ENCODE data around the gene SLC22A4. TPM values are rescaled to one million over a fixed set of nuclear protein-coding genes. Genes with fewer than 3 reads are reported as not detected.

Gene SLC22A4
- total RNA-seq, 2 experiments from 2014 or later, result 0.16 to 0.22 TPM

- POLR2A ChIA-PET, result no interaction called here
- peaks cover 4% of the 10 kb centered on the region for H3K36me3 ChIP-seq (ENCODE audit: insufficient read depth, low read length)
- CTCF ChIA-PET, result no interaction called here
Measured at GRCh38 chr5:132325691-132326090, 31.5 kb downstream of the SLC22A4 start.

GRCh38 chr5:132327252-132327955 is 33.2 kb downstream of the SLC22A4 start:
- TF ChIP-seq CTCF (IDR thresholded peaks at IDR 0.05), result no peak
- Histone ChIP-seq H3K36me3 (ENCODE audit: insufficient read depth, low read length) (peaks cover 7% of the 10 kb centered on the region), H3K27me3 (ENCODE audit: control insufficient read depth in 1 of 2, insufficient read depth in 2 of 2, low read length in 2 of 2) (no peaks in the 10 kb centered on the region), H3K27ac (ENCODE audit: low read depth in 1 of 2, low read length in 2 of 2) (no peak overlapping the region), H3K4me3 (ENCODE audit: low read length) (no peak overlapping the region), H3K4me1 (ENCODE audit: insufficient read depth, low read length) (no peaks in the 10 kb centered on the region), H3K9me3 (ENCODE audit: control insufficient read depth in 1 of 2, insufficient read depth in 1 of 2, low read length in 2 of 2) (no peaks in the 10 kb centered on the region)
- ATAC-seq (ENCODE audit: poor library complexity) (no peak), DNase-seq (no peak)
- Mint-ChIP-seq H3K4me1 (ENCODE audit: low read depth) (no peaks in the 10 kb centered on the region), H3K27me3 (no peaks in the 10 kb centered on the region), H3K9me3 (no peaks in the 10 kb centered on the region), H3K36me3 (ENCODE audit: low read depth) (peaks cover 29% of the 10 kb centered on the region), H3K4me3 (no peak overlapping the region), H3K27ac (no peak overlapping the region)
- intact Hi-C loops (cut with DNase I, micrococcal nuclease), result no loop called here
- CTCF ChIA-PET, result no interaction called here
- POLR2A ChIA-PET, result no interaction called here

More at GRCh38 chr5:132325691-132326090, 31.5 kb downstream of the SLC22A4 start:
- Histone ChIP-seq H3K4me1 (ENCODE audit: insufficient read depth, low read length) (no peaks in the 10 kb centered on the region), H3K4me3 (ENCODE audit: low read length) (no peak overlapping the region), H3K9me3 (ENCODE audit: control insufficient read depth in 1 of 2, insufficient read depth in 1 of 2, low read length in 2 of 2) (no peaks in the 10 kb centered on the region), H3K27me3 (ENCODE audit: control insufficient read depth in 1 of 2, insufficient read depth in 2 of 2, low read length in 2 of 2) (no peaks in the 10 kb centered on the region), H3K27ac (ENCODE audit: low read depth in 1 of 2, low read length in 2 of 2) (no peak overlapping the region)
- no peak for TF ChIP-seq CTCF (IDR thresholded peaks at IDR 0.05)
- intact Hi-C loops (cut with DNase I, micrococcal nuclease), result no loop called here
- H3K27ac Mint-ChIP-seq, result no peak overlapping the region
- H3K36me3 Mint-ChIP-seq (ENCODE audit: low read depth), result peaks cover 16% of the 10 kb centered on the region
- H3K27me3 Mint-ChIP-seq, result no peaks in the 10 kb centered on the region
- no peak overlapping the region for H3K4me3 Mint-ChIP-seq
- DNase-seq, result no peak
- no peaks in the 10 kb centered on the region for H3K9me3 Mint-ChIP-seq
- ATAC-seq (ENCODE audit: poor library complexity), result no peak
- H3K4me1 Mint-ChIP-seq (ENCODE audit: low read depth), result no peaks in the 10 kb centered on the region

- Histone ChIP-seq H3K27ac (ENCODE audit: low read depth in 1 of 2, low read length in 2 of 2) (no peak overlapping the region), H3K4me3 (ENCODE audit: low read length) (no peak overlapping the region), H3K27me3 (ENCODE audit: control insufficient read depth in 1 of 2, insufficient read depth in 2 of 2, low read length in 2 of 2) (no peaks in the 10 kb centered on the region), H3K36me3 (ENCODE audit: insufficient read depth, low read length) (peaks cover 6% of the 10 kb centered on the region), H3K9me3 (ENCODE audit: control insufficient read depth in 1 of 2, insufficient read depth in 1 of 2, low read length in 2 of 2) (no peaks in the 10 kb centered on the region), H3K4me1 (ENCODE audit: insufficient read depth, low read length) (no peaks in the 10 kb centered on the region)
- no peak for TF ChIP-seq CTCF (IDR thresholded peaks at IDR 0.05)
- peaks cover 24% of the 10 kb centered on the region for H3K36me3 Mint-ChIP-seq (ENCODE audit: low read depth)
- no peak overlapping the region for H3K4me3 Mint-ChIP-seq
- intact Hi-C loops (cut with DNase I, micrococcal nuclease), result no loop called here
- H3K4me1 Mint-ChIP-seq (ENCODE audit: low read depth), result no peaks in the 10 kb centered on the region
- no peaks in the 10 kb centered on the region for H3K9me3 Mint-ChIP-seq
- no peaks in the 10 kb centered on the region for H3K27me3 Mint-ChIP-seq
- ChIA-PET CTCF (no interaction called here), POLR2A (no interaction called here)
- H3K27ac Mint-ChIP-seq, result no peak overlapping the region
- peak; percentile 63 for ATAC-seq (ENCODE audit: poor library complexity)
- peak in 1 of 14 experiments; percentile 4 for DNase-seq
Measured at GRCh38 chr5:132334812-132335211, 40.6 kb downstream of the SLC22A4 start.
